OCI-LY7 (cell line): ENCODE results near the gene CDADC1.

Experiments used
- CTCF ChIP-seq: fragments of 200-600 bp; sonication (generic); conservative IDR thresholded peaks from 2 replicates; pipeline ENCODE4 v1.5.1; 2014; ENCODE audit warnings: mild to moderate bottlenecking, antibody characterized with exemption, low read length, moderate library complexity, mixed read lengths
- EZH2phosphoT487 ChIP-seq: fragments of 200-600 bp; sonication (generic); IDR thresholded peaks from 2 replicates; pipeline ENCODE4 v1.6.1; 2018; ENCODE audit warnings: low read depth, borderline replicate concordance, mild to moderate bottlenecking, mixed run types, antibody characterized with exemption, low read length, moderate library complexity, mixed read lengths

DNA sequence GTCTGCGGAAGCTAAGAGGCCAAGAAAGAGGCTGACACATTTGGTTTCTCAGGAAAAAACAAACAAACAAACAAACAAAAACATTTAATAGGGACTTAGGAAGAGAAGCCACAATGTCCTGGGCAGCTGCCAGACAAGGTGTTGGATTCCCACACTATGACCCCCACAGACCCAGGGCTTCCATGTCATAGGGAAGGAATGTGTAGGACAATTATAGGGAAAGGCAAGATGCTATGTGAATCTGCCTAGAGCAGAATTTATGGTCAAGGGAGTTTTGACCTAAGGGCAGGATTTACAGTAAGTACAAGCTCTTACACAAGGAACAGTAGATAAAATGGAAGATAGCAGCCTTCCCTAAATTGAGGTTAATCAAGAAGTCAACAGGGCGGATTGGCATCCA lies 9.1 kb upstream of the CDADC1 start:
- TF ChIP-seq CTCF (no peak), EZH2phosphoT487 (no peak)
